Upper lobe of right lung (tissue), 1 donor: Measurements from ENCODE around the gene IPO8. TPM values are rescaled to one million over a fixed set of nuclear protein-coding genes. Genes with fewer than 3 reads are reported as not detected.
"Not testable (repeated sequence)": the region's sequence is repeated elsewhere in the genome, so short reads cannot be mapped to it uniquely, and the experiment has no call there.

Experiments used
- ATAC-seq: fragments of 200-7000 bp; cut with Tn5 transposase; one replicate; pipeline ENCODE4 v1.9.1; 2020; ENCODE audit warnings: mild to moderate bottlenecking, moderate library complexity
- DNase-seq: peaks from one replicate; pipeline ENCODE4 v3.0.0-alpha.2; 2020
- H3K27ac ChIP-seq: fragments of 200-600 bp; one replicate; pipeline ENCODE4 v1.8.0; 2022
- H3K27me3 ChIP-seq: fragments of 200-600 bp; one replicate; pipeline ENCODE4 v1.8.0; 2022; ENCODE audit warnings: mild to moderate bottlenecking
- H3K36me3 ChIP-seq: fragments of 200-600 bp; one replicate; pipeline ENCODE4 v1.8.0; 2022
- H3K4me1 ChIP-seq: fragments of 200-600 bp; one replicate; pipeline ENCODE4 v1.8.0; 2022
- H3K4me3 ChIP-seq: fragments of 200-600 bp; one replicate; pipeline ENCODE4 v1.8.0; 2022; ENCODE audit warnings: mild to moderate bottlenecking
- H3K9me3 ChIP-seq: fragments of 200-600 bp; one replicate; pipeline ENCODE4 v1.8.0; 2022
- intact Hi-C: fragments of 100-400 bp; cut with DNase I; formaldehyde crosslinking; loops from one replicate; pipeline ENCODE4 v1.11.0; 2022
- total RNA-seq: library from RNA; stranded (reverse); fragmentation: NEBNext Ultra II Directional; extraction: Animal tissue kit (Norgen Biotek cat#: 25700); gene quantifications from one replicate; pipeline ENCODE4 v1.2.1, GENCODE V29; 2021
- TF ChIP-seq, protein P1 (sequence below): fragments of 200-600 bp; IDR thresholded peaks from one replicate; pipeline ENCODE4 v1.8.0; 2022; ENCODE audit warnings: antibody characterized with exemption
- donor health status: DM: no; HTN: yes; CAD: no; lungs with severe emphysema.

The IPO8 gene
- total RNA-seq, 1 donor from 2014 or later, result 48.3 TPM

DNA sequence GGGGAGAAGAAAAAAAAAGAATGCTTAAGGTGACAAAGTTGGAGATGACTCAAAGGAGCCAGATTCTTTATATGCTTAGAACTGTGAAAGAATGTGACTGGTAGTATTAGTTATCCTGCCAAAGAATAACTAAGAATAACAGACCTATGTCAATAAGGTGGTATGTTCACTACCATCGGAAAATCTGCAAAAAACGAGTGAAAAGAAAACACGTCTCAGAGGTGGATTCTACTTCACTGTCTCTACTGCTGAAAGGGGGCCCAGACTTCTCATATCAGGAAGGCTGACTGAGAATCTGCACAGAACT, 64.7 kb downstream of the IPO8 start:
- ATAC-seq (no peak), DNase-seq (no peak)
- no peak overlapping the region for H3K27ac ChIP-seq
- intact Hi-C loops, result no loop called here
- no peaks in the 10 kb centered on the region for H3K9me3 ChIP-seq
- H3K4me1 ChIP-seq, result no peaks in the 10 kb centered on the region
- peaks cover 70% of the 10 kb centered on the region for H3K36me3 ChIP-seq
- H3K4me3 ChIP-seq, result no peak overlapping the region
- TF ChIP-seq, protein P1, sequence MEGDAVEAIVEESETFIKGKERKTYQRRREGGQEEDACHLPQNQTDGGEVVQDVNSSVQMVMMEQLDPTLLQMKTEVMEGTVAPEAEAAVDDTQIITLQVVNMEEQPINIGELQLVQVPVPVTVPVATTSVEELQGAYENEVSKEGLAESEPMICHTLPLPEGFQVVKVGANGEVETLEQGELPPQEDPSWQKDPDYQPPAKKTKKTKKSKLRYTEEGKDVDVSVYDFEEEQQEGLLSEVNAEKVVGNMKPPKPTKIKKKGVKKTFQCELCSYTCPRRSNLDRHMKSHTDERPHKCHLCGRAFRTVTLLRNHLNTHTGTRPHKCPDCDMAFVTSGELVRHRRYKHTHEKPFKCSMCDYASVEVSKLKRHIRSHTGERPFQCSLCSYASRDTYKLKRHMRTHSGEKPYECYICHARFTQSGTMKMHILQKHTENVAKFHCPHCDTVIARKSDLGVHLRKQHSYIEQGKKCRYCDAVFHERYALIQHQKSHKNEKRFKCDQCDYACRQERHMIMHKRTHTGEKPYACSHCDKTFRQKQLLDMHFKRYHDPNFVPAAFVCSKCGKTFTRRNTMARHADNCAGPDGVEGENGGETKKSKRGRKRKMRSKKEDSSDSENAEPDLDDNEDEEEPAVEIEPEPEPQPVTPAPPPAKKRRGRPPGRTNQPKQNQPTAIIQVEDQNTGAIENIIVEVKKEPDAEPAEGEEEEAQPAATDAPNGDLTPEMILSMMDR, result no peak
- no peaks in the 10 kb centered on the region for H3K27me3 ChIP-seq

DNA sequence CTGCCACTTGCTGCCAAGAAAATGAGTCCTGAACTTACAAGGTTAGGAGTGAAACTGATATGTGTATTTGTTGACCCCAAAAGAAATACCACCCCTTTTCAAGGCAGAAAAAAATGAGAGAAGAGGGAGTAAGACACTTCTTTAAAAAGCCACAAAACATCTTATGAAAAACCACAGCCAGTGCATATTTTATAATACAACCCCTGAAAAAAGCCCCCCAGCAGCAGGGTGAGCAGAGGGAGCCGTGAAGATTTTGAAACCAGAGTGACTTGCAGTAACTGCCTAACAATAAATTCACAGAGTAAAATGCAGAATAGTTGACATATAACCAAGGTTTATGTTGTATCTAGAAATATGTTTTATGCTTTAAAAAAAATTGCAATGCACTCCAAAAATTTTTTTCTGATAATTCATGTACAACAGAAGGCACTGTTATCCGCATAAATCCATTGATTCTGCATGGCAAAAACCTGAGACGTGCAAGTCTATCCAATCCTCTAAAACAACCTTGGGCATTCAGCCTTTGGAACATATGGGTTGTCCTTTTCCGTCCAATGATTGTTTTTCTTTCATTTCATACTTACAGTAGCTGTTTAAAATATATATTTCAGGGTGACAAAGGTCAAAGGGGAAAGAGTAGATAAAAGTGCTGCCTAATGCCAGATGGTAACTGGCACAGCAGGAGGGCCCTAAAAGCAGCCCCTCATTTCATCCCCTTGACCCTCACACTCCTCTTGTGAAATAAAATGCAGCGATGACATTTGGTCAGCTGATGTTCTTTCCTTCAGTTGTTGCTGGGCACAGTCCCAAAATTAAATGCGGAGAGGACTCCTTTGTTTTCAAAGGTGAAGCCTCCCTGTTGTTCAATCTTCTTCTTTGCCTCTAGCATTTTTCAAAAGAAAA, 65.3 kb downstream of the IPO8 start:
- Histone ChIP-seq H3K4me3 (no peak overlapping the region), H3K27me3 (no peaks in the 10 kb centered on the region), H3K4me1 (no peaks in the 10 kb centered on the region), H3K36me3 (peaks cover 64% of the 10 kb centered on the region), H3K27ac (no peak overlapping the region), H3K9me3 (no peaks in the 10 kb centered on the region)
- ATAC-seq (no peak), DNase-seq (no peak)
- intact Hi-C loops, result no loop called here
- TF ChIP-seq, protein P1, result no peak

DNA sequence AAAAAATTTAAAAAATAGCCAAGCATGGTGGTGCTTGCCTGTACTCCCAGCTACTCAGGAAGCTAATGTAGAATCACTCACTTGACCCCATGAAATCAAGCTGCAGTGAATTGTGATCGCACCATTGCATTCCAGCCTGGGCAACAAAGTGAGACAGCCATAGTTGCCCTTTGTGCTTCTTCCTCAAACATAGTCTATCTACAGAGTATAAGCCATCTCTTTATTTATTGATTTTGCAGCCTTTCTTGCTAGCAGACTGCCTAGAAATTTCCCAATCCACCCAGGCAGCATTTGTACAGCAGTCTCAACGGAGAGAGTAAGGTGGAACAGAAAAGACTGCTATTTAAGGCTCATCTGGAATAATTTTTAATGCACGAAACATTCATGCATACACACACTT, 68.8 kb downstream of the IPO8 start:
- ATAC-seq (no peak), DNase-seq (no peak)
- TF ChIP-seq, protein P1, result no peak
- H3K27me3 ChIP-seq, result no peaks in the 10 kb centered on the region
- peaks cover 37% of the 10 kb centered on the region for H3K36me3 ChIP-seq
- no peaks in the 10 kb centered on the region for H3K4me1 ChIP-seq
- H3K4me3 ChIP-seq, result no peak overlapping the region
- intact Hi-C loops, result no loop called here
- no peaks in the 10 kb centered on the region for H3K9me3 ChIP-seq
- no peak overlapping the region for H3K27ac ChIP-seq

DNA sequence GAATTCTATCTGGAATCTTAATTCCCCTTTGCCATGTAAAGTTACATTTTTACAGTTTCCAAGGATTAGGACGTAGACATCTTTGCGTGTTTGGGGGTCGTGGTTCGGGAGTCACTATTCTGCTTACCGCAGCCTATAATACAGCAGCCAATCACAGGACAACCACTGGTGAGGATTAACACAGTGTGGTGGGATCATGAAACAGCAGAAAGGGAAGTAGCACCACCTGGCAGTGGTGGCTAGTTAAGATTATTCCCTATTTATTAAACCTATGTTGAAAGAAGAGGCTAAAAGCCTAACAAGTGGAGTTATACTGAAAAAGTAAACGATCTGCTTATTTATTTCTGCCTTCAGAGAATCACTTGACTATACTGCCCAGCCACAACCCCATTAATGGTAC, 71.7 kb downstream of the IPO8 start:
- Histone ChIP-seq H3K4me3 (no peak overlapping the region), H3K27ac (no peak overlapping the region), H3K36me3 (peaks cover 8% of the 10 kb centered on the region), H3K4me1 (no peaks in the 10 kb centered on the region), H3K9me3 (no peaks in the 10 kb centered on the region), H3K27me3 (no peaks in the 10 kb centered on the region)
- intact Hi-C loops, result no loop called here
- no peak for DNase-seq
- TF ChIP-seq, protein P1, result no peak
- ATAC-seq, result no peak

DNA sequence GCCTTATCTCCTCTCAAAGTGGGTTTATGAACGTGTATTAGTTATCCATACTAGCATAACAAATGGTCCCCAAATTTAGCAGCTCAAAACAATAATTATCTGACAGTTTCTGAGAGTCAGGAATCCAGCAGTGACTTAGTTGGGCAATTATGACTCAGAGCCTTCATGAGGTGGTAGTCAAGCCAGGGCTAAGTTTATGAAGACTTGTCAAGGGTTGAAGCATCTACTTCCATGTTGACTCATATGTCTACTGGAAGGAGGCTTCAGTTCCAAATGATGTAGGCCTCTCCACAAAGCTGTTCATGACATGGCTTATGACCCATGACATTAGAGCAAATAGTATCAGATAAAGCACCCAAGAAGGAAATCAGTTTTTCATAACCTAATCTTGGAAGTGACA, 73.2 kb downstream of the IPO8 start:
- Histone ChIP-seq H3K4me3 (no peak overlapping the region), H3K9me3 (no peaks in the 10 kb centered on the region), H3K27me3 (no peaks in the 10 kb centered on the region), H3K27ac (no peak overlapping the region), H3K36me3 (no peaks in the 10 kb centered on the region), H3K4me1 (no peaks in the 10 kb centered on the region)
- TF ChIP-seq, protein P1, result no peak
- DNase-seq (no peak), ATAC-seq (no peak)
- intact Hi-C loops, result no loop called here

DNA sequence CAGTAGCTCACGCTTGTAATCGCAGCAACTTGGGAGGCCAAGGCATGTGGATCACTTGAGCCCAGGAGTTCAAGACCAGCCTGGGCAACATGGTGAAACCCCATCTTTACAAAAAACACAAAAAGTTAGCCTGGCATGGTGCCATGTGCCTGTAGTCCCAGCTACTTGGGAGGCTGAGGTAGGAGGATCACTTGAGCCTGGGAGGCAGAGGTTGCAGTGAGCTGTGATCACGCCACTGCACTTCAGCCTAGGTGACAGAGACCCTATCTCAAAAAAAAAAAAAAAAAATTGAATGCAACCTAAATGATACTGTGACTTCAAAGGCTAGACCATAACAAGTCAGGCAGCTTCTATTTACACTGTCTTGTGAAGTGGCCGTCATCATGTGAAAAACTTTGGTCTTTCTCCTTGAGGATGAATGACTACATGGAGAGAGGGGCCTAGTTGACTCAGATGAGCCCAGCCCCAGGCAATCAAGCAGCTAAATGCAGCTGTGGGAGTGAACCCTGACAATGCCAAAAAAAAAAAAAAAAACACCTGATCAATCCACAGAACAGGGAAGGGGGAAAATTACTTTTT, 73.9 kb downstream of the IPO8 start:
- ATAC-seq, DNase-seq, H3K27me3 ChIP-seq, H3K4me1 ChIP-seq, H3K27ac ChIP-seq, H3K9me3 ChIP-seq, intact Hi-C loops, H3K36me3 ChIP-seq, H3K4me3 ChIP-seq: not testable (repeated sequence)
